Esophagus squamous epithelium (tissue), 5 donors: Measurements from ENCODE around the gene SUPV3L1. TPM values are rescaled to one million over a fixed set of nuclear protein-coding genes. Genes with fewer than 3 reads are reported as not detected.

Experiments
- DNase-seq: peaks from one replicate; lab custom pipeline; 2025; lab: John Stamatoyannopoulos, UW
- H3K27ac ChIP-seq, 4 donors: fragments of 200-600 bp; sonication (generic); one replicate each; pipeline ENCODE4 v1.5.1; 2016 to 2019; ENCODE audit warnings: mild to moderate bottlenecking in 1 of 4
- H3K27me3 ChIP-seq, 4 donors: fragments of 200-600 bp; sonication (generic); 1 replicate in 3 of 4; 2 replicates in 1 of 4; pipeline versions ENCODE4 v1.5.1 to v1.6.0; 2017 to 2021; ENCODE audit warnings: antibody characterized with exemption in 1 of 4
- H3K36me3 ChIP-seq, 3 donors: fragments of 200-600 bp; sonication (generic); one replicate each; pipeline ENCODE4 v1.5.1; 2016 to 2019
- H3K4me1 ChIP-seq, 3 donors: fragments of 200-600 bp; sonication (generic); one replicate each; pipeline ENCODE4 v1.5.1; 2017 to 2019
- H3K4me3 ChIP-seq, 4 donors: fragments of 200-600 bp; sonication (generic); 1 replicate in 3 of 4; 2 replicates in 1 of 4; pipeline ENCODE4 v1.5.1; 2016 to 2019; ENCODE audit warnings: mild to moderate bottlenecking in 2 of 4, moderate library complexity in 1 of 4
- H3K9me3 ChIP-seq, 3 donors: fragments of 200-600 bp; sonication (generic); one replicate each; pipeline ENCODE4 v1.5.1; 2016 to 2019
- POLR2A ChIP-seq, 4 donors: fragments of 450-650 bp; IDR thresholded peaks; one replicate each; pipeline ENCODE4 v1.6.1; 2017; ENCODE audit warnings: antibody characterized with exemption in 4 of 4, mild to moderate bottlenecking in 4 of 4, moderate library complexity in 3 of 4
- WGBS, 2 donors: methylation state at CpG; one replicate each; pipeline ENCODE4 v1.1.5; 2018; 5-methylcytosine and 5-hydroxymethylcytosine counted together
- intact Hi-C: fragments of 100-400 bp; cut with DNase I; formaldehyde crosslinking; loops from one replicate; pipeline ENCODE4 v1.15.0; 2022
- total RNA-seq, 4 donors: library from RNA; depleted of rRNA; stranded (reverse); fragments of >200 nt; gene quantifications; one replicate each; pipeline ENCODE4 v1.1.0, GENCODE V29; 2016
- TF ChIP-seq, protein P1 (sequence below), 6 experiments: fragments of 450-650 bp in 4 of 6; fragments of 200-600 bp in 2 of 6; sonication (generic) in 2 of 6; IDR thresholded peaks; one replicate each; pipeline ENCODE4 v1.5.1; 2016 to 2019; ENCODE audit warnings: antibody characterized with exemption in 6 of 6, mild to moderate bottlenecking in 4 of 6, moderate library complexity in 4 of 6
- donor health status: DM: yes; HTN: yes; CAD: no.

Gene SUPV3L1
- total RNA-seq, 4 donors from 2014 or later: 10.4 to 31.9 (median 20.9) TPM

DNA sequence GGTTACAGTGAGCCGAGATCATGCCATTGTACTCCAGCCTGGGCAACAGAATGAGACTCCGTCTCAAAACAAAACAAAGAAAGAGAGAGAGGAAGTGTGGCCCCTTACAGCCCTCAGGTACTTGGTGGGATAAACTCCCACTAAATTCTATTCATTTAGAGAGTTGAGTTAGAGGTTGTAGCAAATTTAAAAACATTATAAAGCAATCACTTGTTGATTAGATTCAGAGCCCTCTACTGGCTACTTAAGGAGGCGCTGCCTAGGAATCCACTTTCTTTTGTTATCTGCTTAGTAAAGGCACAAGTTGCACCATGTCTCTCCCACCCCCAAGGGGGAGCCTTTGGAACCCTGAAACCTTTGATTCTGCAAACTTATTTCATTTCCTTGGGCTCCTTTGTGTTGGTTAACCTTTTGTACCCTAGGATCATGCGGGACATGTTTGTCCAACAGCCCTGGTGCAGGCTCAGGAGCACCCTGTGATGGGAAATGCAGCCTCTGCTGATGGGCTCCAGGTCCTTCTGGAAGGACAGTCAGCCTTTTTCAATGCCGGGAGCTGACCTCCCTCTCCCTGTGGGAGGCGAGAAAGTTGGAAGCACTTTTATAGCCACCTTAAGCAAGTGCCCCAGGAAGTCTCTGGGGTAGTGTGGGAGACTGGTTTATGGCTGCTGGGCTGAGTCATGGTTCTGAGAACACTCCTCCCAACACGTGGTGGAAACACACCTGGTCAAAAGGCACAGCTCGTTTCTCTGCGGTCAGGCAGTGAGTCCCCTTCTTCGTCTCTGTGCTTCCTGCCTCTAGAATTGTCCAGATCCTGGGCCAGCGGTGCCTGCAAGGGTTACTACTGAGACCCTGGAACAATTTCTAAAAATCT lies 42.4 kb downstream of the SUPV3L1 start:
- Histone ChIP-seq H3K9me3 (no peaks in the 10 kb centered on the region), H3K4me3 (peak overlapping the region in 1 of 4 donors; percentile 24), H3K27me3 (peaks cover 0 to 6% (median 0%) of the 10 kb centered on the region in 4 donors), H3K27ac (peak overlapping the region; percentile 52 to 81 (median 66)), H3K4me1 (peaks cover 10 to 46% (median 18%) of the 10 kb centered on the region in 3 donors), H3K36me3 (no peaks in the 10 kb centered on the region)
- TF ChIP-seq, protein P1, sequence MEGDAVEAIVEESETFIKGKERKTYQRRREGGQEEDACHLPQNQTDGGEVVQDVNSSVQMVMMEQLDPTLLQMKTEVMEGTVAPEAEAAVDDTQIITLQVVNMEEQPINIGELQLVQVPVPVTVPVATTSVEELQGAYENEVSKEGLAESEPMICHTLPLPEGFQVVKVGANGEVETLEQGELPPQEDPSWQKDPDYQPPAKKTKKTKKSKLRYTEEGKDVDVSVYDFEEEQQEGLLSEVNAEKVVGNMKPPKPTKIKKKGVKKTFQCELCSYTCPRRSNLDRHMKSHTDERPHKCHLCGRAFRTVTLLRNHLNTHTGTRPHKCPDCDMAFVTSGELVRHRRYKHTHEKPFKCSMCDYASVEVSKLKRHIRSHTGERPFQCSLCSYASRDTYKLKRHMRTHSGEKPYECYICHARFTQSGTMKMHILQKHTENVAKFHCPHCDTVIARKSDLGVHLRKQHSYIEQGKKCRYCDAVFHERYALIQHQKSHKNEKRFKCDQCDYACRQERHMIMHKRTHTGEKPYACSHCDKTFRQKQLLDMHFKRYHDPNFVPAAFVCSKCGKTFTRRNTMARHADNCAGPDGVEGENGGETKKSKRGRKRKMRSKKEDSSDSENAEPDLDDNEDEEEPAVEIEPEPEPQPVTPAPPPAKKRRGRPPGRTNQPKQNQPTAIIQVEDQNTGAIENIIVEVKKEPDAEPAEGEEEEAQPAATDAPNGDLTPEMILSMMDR (IDR thresholded peaks at IDR 0.05): peak; percentile 25 to 79 (median 63)
- TF ChIP-seq POLR2A (IDR thresholded peaks at IDR 0.05): peak in 1 of 4 donors; percentile 42
- WGBS, 2 donors: 23 to 27% methylated on average over 9 of the region's 11 CpGs
- intact Hi-C loops: no loop called here
- DNase-seq: peak; percentile 31

DNA sequence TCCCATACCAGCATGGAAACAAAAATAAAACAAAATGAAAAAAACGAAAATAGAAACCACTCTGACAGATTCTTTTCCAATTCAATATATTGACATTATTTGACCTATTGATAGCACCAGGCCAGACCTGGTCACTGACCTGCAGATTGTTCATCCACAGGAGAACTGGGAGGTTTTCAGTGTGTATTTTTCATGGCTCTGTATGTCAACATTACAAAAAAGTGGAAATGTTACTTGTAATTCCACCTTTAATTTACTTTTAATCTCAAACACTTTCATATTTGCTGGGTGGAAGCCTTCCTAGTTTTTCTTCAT lies 43.0 kb downstream of the SUPV3L1 start:
- WGBS, 2 donors: 4 to 21% methylated on average over 1 of the region's 1 CpG
- Histone ChIP-seq H3K27me3 (peaks cover 0 to 6% (median 0%) of the 10 kb centered on the region in 4 donors), H3K9me3 (no peaks in the 10 kb centered on the region), H3K4me3 (no peak overlapping the region), H3K27ac (peak overlapping the region in 3 of 4 donors; percentile 65 to 81 (median 68)), H3K36me3 (no peaks in the 10 kb centered on the region), H3K4me1 (peaks cover 7 to 46% (median 18%) of the 10 kb centered on the region in 3 donors)
- intact Hi-C loops: no loop called here
- TF ChIP-seq POLR2A (IDR thresholded peaks at IDR 0.05): no peak
- TF ChIP-seq, protein P1 (IDR thresholded peaks at IDR 0.05): no peak
- no peak for DNase-seq

DNA sequence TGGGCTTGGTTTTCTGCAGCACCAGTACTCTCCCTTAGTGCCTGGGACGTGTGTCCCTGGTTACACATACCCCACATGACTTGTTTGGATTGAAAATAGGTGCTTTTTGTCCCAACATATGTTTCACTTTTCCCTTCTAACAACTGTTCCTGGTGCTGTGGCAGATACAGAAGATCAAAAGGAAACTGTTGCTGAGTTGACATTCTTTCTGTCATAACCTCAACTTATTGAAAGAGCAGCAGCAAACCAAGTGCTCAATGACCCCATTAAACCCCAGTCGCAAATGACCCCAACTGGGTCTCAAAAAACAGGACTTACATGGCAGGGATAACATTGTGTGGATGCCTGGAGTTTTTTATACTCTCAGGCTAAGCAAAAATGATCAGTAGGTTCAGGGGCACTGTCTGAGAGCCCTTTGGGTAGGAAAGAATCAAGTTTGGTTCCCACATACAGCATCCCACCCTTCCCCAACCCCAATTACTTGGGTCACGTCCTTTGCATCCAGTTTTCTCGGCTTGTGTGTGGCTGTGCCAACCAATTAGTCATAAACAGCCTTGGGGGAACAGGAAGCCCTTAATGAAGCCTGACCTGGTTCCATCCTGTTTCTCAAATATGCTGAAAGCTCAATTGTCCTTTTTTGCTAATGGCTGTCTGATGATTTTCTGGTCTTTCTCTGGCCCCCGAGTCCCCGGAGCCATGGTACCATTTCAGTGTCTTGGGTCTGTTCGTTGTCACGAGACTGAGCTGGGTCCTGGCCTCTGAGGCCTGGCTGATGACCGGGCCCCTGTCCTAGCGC lies 45.0 kb downstream of the SUPV3L1 start:
- Histone ChIP-seq H3K9me3 (no peaks in the 10 kb centered on the region), H3K27ac (peak overlapping the region; percentile 9 to 56 (median 36)), H3K4me3 (no peak overlapping the region), H3K27me3 (peaks cover 0 to 2% (median 0%) of the 10 kb centered on the region in 4 donors), H3K4me1 (peaks cover 7 to 60% (median 26%) of the 10 kb centered on the region in 3 donors), H3K36me3 (no peaks in the 10 kb centered on the region)
- intact Hi-C loops: no loop called here
- TF ChIP-seq, protein P1 (IDR thresholded peaks at IDR 0.05): no peak
- no peak for TF ChIP-seq POLR2A (IDR thresholded peaks at IDR 0.05)
- WGBS, 2 donors: 36 to 47% methylated on average over 8 of the region's 10 CpGs
- DNase-seq: no peak

DNA sequence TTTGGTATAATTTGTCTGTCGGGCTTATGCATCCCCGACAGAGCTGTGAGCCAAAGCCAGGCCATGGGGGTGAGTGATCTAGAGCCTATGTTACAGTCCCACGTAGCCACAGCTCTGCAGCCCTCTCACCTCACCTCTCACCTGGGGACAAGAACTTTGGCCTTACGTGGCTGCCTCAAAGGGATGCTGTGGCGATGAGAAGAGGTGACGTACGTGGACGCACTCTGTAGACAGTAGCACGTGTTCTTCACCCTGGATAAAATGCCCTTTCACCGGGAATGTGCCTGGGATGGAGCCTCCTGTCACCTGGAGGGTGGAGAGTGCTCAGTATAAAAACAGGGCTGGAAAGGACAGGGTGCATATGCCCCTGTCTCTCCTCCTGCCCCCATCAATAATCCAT lies 45.6 kb downstream of the SUPV3L1 start:
- no peak for TF ChIP-seq POLR2A (IDR thresholded peaks at IDR 0.05)
- TF ChIP-seq, protein P1 (IDR thresholded peaks at IDR 0.05): no peak
- no peaks in the 10 kb centered on the region for H3K9me3 ChIP-seq
- H3K27me3 ChIP-seq: no peaks in the 10 kb centered on the region
- WGBS, 2 donors: 80 to 81% methylated on average over 5 to 10 of the region's 10 CpGs
- DNase-seq: no peak
- H3K4me1 ChIP-seq: peaks cover 7 to 60% (median 26%) of the 10 kb centered on the region in 3 donors
- peak overlapping the region; percentile 9 to 56 (median 36) for H3K27ac ChIP-seq
- H3K4me3 ChIP-seq: no peak overlapping the region
- intact Hi-C loops: no loop called here
- H3K36me3 ChIP-seq: no peaks in the 10 kb centered on the region
